HG03571 (cell line): Measurements from ENCODE around the gene ARHGAP24.
"Not testable (repeated sequence)": the region's sequence is repeated elsewhere in the genome, so short reads cannot be mapped to it uniquely, and the experiment has no call there.

Experiments used
- ATAC-seq: cut with Tn5 transposase; IDR thresholded peaks from one replicate; pipeline ENCODE4 v1.9.1; 2021; ENCODE audit not compliant: unreplicated experiment

ARHGAP24 gene

DNA sequence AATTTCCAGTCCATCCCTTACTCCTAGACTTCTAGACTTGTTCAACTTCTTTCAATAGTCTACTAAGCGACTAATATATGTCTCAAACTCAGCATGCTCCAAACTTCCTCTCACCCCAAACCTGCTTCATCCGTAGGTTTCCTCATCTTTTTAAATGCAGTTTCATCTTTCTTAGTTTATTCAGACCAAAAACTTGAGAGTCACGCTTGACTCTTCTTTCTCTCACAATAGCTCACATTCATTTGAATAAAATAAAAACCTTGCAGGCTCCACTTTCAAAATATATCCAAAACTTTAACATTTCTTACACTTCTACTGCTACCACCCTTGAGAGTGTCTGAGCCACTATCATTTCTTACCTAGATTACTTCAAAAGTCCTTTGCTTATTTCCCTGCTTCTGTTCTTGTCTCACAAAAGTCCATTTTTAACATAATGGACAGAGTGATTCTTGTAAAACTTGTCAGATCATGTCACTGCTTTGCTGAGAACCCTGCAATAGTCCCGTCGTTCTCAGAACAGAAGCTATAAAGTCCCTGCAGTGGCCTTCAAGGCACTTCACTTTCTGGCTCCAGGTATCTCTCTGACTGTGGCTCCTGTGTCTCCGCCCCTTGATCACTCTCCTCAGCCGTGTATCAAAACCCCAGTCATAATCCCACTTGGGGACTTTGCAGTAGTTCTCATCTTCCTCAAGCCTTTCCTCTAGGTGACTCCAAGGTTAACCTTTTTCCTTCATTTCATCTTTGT is 167.6 kb downstream of the ARHGAP24 start:
- peak; percentile 83 for ATAC-seq

GRCh38 chr4:85644061-85644460 is 169.1 kb downstream of the ARHGAP24 start:
- ATAC-seq: no peak

- no peak for ATAC-seq
These were observed 176.0 kb downstream of the ARHGAP24 start for GRCh38 chr4:85650908-85651307.

DNA sequence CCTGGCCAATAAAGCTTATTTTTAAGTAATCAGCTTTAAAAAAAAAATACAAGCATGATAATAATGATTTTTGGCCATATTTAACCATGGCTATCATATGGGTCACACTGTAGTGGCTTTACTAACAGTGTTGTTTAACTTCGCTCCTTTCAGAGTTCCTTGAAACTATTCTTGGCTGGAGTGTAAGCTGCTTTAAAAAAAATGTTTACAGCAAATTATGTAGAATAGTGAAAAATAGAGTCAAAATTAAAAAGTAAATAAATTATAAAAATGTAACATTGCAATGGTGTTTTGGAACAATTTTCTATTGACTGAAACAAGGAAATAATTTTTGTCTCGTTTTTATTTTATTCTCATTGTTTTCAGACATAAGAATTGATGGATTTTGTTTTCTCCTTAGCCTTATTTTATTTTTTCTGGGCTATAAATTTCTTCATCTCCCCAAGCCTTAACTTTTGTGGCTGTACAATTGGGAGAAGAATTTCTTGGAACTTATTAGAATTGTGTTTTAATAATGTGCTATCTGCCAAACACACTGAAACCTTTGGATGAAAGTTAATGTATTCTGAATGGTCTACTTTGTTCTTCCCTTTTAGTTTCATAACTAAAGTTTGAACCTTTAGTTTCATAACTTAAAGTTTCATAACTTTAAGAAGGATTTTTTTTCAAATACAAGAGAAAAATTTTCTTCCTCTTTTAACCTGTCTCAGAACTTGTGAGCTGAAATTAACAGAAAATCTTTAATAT is 182.0 kb downstream of the ARHGAP24 start:
- no peak for ATAC-seq

DNA sequence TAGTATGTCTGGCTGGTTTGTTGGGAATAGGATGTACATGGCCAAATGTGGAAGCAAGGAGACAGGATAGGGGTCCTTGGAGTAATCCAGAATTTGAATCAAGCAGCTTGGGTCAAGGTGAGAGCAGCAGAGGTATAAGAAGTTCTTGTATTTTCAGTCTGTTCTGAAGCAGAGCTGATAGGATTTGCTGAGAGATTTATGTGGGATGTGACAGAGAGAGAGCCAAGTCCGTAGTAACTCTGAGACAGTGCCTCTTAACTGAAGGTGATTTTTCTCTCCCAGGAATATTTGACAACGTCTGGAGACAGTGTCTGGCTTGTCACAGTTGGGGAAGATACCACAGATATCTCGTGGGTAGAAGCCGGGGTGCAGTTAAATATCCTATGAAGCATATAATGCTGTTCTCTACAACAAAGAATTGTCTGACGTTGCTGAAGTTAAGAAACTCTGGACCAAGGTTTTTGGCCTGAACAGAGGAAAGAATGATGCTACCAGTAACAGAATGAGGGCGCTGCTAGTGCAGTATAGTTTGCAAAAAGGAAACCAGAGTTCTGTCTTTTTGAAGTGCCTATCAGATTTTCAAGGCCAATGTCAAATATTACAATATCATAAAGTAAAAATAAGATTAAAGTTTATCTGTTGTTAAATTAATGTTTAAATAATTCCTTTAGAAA is 184.0 kb downstream of the ARHGAP24 start:
- no peak for ATAC-seq

- ATAC-seq: no peak
These were observed 184.8 kb downstream of the ARHGAP24 start for GRCh38 chr4:85659610-85660218.

- not testable (repeated sequence) for ATAC-seq
These were observed 191.7 kb downstream of the ARHGAP24 start for GRCh38 chr4:85666625-85667024.

- ATAC-seq: no peak
These were observed 194.3 kb downstream of the ARHGAP24 start for GRCh38 chr4:85669204-85669603.

DNA sequence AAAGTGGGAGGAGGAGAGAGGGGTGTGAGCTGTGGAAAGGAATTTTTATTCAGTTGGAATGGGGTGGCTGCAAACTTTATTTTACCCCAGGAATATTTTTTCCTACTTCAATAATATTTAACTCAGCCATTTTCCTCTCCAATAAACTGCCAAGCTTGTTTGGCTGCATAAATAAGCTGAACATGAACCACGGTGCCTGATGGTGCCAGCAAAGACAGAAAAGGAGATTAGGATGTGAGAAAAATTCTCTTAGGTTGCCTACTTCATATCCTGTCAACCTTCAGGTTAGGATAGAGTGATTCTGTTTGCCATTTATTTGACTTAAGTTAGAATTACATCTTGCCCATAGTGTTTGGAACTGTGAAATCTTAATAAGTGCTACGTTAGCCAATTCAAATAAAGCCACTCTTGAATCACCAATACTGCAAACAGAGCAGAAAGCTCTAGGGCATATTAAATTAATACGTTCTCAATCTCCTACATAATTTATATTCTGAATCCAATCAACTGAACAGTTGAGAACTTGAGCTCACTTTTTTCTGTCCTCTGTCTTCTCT is 195.1 kb downstream of the ARHGAP24 start:
- ATAC-seq: no peak

DNA sequence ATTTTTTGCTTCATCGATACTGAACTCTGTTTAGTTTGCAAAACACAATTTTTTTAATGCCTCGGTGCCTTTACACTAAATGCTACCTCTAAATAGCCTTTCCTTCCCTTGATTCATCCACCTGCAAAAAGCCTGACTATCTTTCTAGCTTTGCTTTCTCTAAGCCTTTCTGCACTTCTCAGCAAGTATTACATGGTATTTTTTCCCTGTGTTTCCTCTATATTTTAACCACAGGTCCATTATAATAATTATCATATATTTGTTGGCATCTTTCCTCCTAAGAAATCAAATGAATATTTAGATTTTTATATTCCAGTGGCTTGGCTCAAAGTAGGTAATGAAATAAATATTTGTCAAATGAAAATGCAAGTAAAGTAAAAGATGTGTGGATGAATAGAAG is 196.2 kb downstream of the ARHGAP24 start:
- ATAC-seq: no peak

- no peak for ATAC-seq
These were observed 197.2 kb downstream of the ARHGAP24 start for GRCh38 chr4:85672116-85672515.

DNA sequence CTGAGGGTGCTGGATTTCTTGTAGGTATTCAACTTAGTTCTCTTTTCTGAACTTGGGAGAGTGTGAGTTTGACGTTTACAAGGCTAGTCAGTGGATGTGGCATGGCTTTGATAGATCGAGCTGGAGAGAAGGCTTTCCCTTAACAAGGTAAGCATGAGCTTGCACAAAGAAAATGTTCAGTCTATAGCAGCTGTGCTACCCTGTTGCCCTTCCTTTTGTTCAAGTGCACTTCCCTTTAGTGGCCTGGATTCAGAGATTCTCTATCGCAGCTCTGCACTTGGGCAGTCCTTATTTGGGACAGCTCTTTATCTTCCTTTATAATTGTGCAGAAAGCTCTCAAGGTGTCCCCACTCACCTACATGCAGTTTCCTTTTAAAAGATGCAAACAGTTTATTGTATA is 198.0 kb downstream of the ARHGAP24 start:
- ATAC-seq: no peak

DNA sequence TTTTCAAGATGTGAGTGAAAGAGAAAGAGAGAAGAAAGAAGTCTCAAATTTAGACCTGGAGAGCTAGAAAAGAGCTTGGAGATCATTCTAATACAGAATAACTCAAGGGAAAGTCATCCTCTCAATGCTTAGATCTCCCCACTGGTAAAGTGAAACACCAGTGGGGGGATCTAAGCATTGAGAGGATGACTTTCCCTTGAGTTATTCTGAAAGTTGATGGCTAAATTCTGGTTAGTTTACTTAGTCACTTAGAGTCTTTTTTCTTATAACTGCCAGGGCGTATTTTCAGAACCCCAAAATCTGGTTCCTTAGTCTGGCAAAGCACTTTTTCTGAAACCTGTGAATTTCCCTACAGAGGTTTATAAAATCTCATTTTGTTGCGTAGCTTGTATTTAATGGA is 198.6 kb downstream of the ARHGAP24 start:
- no peak for ATAC-seq

DNA sequence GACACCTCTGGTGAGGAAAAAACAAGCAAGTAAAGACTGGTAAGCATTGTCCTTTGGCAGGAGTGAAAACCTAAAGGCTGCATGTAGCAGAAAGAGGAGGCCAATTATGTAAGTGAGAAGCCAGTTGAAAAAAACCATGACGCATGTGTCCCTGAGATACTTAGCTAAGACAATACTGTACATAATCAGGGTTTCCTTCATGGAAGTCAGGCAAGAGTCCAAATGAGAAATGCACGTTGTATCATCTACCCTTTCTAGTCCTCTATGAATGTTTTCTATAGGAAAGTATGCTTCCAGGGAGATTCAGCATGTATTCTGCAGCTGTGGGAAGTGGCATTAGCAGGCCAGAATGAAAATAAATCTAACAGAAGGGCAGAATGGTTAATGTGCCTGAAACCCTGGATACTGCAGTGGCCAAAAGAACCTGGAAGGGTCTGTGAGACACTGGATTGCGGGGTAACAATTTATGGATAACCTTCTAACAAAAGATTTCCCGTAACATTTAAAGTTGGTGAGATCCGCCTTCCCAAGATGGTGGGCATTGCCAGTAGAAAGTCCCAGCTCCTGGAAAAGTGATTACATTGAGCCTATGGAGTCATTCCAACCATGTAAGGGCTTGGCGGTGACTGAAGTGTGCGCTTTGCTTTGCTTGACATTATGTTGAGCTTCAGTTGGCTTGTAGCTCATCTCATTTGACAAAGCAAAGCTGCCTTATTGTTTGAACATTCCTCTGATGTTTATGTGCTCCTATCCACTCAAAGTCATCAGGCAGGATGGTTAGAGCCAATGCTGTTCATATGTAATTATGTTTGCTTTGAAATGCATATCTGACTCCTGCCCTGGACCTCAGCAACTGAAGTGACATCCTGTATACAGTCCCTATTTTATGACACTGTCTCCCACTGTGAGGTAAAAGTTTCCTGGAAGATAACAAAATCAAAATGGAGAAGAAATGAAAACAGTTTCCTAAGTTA is 200.4 kb downstream of the ARHGAP24 start:
- no peak for ATAC-seq

DNA sequence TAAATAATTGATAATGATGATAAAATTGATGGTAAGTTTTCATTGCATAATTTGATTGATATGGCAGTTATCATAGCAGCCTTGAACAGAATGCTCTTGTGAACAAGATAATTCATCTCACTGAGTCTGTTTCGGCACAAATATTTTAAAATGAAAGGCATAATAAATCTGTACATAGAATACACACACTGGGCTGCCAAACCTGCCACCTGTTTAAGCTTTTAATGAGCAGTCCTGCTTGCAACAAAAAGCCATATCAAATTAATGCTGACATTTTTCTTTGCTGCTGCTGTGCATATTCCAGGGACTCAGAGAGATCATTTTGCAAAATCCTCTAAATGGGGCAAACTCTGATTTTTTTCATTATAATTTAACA is 201.1 kb downstream of the ARHGAP24 start:
- no peak for ATAC-seq

- ATAC-seq: no peak
These were observed 202.1 kb downstream of the ARHGAP24 start for GRCh38 chr4:85676850-85677590.

- ATAC-seq: no peak
These were observed 206.3 kb downstream of the ARHGAP24 start for GRCh38 chr4:85681221-85681657.

GRCh38 chr4:85681921-85682320 is 207.0 kb downstream of the ARHGAP24 start:
- no peak for ATAC-seq

DNA sequence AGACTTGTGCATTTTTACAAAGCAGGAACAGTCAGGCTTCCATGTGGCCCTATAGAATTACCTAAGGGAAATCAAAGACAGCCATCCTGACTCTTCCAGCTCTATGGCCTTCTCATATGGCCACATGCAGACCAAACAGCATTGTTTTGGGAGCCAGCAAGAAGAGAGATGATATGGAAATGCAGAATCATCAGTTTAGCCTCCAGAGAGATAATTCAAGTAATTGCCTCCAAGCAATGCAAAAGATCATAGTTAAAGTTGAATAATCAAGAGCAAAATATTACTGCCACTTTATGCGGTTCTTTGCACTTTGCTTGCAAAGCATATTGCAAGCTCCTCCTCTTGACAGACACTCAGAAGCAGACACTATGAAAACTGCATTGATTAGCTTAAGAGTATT is 207.4 kb downstream of the ARHGAP24 start:
- no peak for ATAC-seq
